SK-N-SH treated with all-trans-retinoic acid at 6 μM for 48 hours (cell line): Measurements from ENCODE around the gene NUP88.

Source experiments
- ATAC-seq: fragments of 200-7000 bp; cut with Tn5 transposase; 3 replicates; pipeline ENCODE4 v1.9.1; 2020; ENCODE audit warnings: mild to moderate bottlenecking, moderate library complexity
- ARNTL ChIP-seq: fragments of 450-650 bp; formaldehyde crosslinking; IDR thresholded peaks from 2 replicates; pipeline ENCODE4 v1.5.0; 2020; ENCODE audit warnings: low read depth, mild to moderate bottlenecking, moderate library complexity, borderline replicate concordance
- BACH2 ChIP-seq: fragments of 250-450 bp; sonication (Bioruptor Pico); IDR thresholded peaks from 2 replicates; pipeline ENCODE4 v1.9.0; 2021; ENCODE audit warnings: mild to moderate bottlenecking, borderline replicate concordance
- CREB5 ChIP-seq: fragments of 250-450 bp; sonication (Bioruptor Pico); IDR thresholded peaks from 2 replicates; pipeline ENCODE4 v1.5.1; 2020; ENCODE audit warnings: low read depth, mild to moderate bottlenecking, moderate library complexity
- CSDC2 ChIP-seq: fragments of 250-450 bp; sonication (Bioruptor Pico); IDR thresholded peaks from 2 replicates; pipeline ENCODE4 v1.5.0; 2020; ENCODE audit warnings: mild to moderate bottlenecking, moderate library complexity
- CSRNP3 ChIP-seq: fragments of 250-450 bp; sonication (Bioruptor Pico); IDR thresholded peaks from 2 replicates; pipeline ENCODE4 v1.5.1; 2021; ENCODE audit warnings: mild to moderate bottlenecking, moderate library complexity
- GLIS3 ChIP-seq: fragments of 250-450 bp; sonication (Bioruptor Pico); IDR thresholded peaks from 2 replicates; pipeline ENCODE4 v1.5.0; 2020; ENCODE audit warnings: mild to moderate bottlenecking, moderate library complexity
- OSR1 ChIP-seq: fragments of 250-450 bp; sonication (Bioruptor Pico); IDR thresholded peaks from 2 replicates; pipeline ENCODE4 v1.8.0; 2022; ENCODE audit warnings: moderate library complexity, mild to moderate bottlenecking, inconsistent platforms
- PATZ1 ChIP-seq: fragments of 250-450 bp; sonication (Bioruptor Pico); IDR thresholded peaks from 2 replicates; pipeline ENCODE4 v1.8.0; 2020; ENCODE audit warnings: mild to moderate bottlenecking, moderate library complexity, borderline replicate concordance
- PPARA ChIP-seq: fragments of 250-450 bp; sonication (Bioruptor Pico); IDR thresholded peaks from 2 replicates; pipeline ENCODE4 v1.5.0; 2020; ENCODE audit warnings: mild to moderate bottlenecking, borderline replicate concordance
- SNAI2 ChIP-seq: fragments of 250-450 bp; sonication (Bioruptor Pico); IDR thresholded peaks from 2 replicates; pipeline ENCODE4 v1.5.0; 2020; ENCODE audit warnings: mild to moderate bottlenecking, moderate library complexity
- TCF4 ChIP-seq: fragments of 250-450 bp; sonication (Bioruptor Pico); IDR thresholded peaks from 2 replicates; pipeline ENCODE4 v1.8.0; 2021; ENCODE audit warnings: mild to moderate bottlenecking, moderate library complexity, borderline replicate concordance
- TOX ChIP-seq: fragments of 250-450 bp; sonication (Bioruptor Pico); IDR thresholded peaks from 2 replicates; pipeline ENCODE4 v1.8.0; 2021; ENCODE audit warnings: mild to moderate bottlenecking, moderate library complexity, borderline replicate concordance
- TSHZ2 ChIP-seq: fragments of 250-450 bp; sonication (Bioruptor Pico); IDR thresholded peaks from 2 replicates; pipeline ENCODE4 v1.5.0; 2020; ENCODE audit warnings: mild to moderate bottlenecking, moderate library complexity
- ZC3H10 ChIP-seq: fragments of 250-450 bp; sonication (Bioruptor Pico); IDR thresholded peaks from 2 replicates; pipeline ENCODE4 v1.5.1; 2021; ENCODE audit warnings: mild to moderate bottlenecking, moderate library complexity
- ZFP3 ChIP-seq: fragments of 250-450 bp; sonication (Bioruptor Pico); IDR thresholded peaks from 2 replicates; pipeline ENCODE4 v1.5.0; 2020; ENCODE audit warnings: mild to moderate bottlenecking, moderate library complexity
- ZNF565 ChIP-seq: fragments of 450-650 bp; formaldehyde crosslinking; conservative IDR thresholded peaks from 2 replicates; pipeline ENCODE4 v1.5.0; 2020; ENCODE audit warnings: low read depth, mild to moderate bottlenecking, moderate library complexity
- ZNF70 ChIP-seq: fragments of 450-650 bp; formaldehyde crosslinking; IDR thresholded peaks from 2 replicates; pipeline ENCODE4 v1.5.0; 2020; ENCODE audit warnings: mild to moderate bottlenecking, moderate library complexity
- TF ChIP-seq, protein P1 (sequence below): fragments of 250-450 bp; sonication (Bioruptor Pico); IDR thresholded peaks from 2 replicates; pipeline ENCODE4 v1.8.0; 2021; ENCODE audit warnings: low read depth, mild to moderate bottlenecking, moderate library complexity, borderline replicate concordance

Gene NUP88

DNA sequence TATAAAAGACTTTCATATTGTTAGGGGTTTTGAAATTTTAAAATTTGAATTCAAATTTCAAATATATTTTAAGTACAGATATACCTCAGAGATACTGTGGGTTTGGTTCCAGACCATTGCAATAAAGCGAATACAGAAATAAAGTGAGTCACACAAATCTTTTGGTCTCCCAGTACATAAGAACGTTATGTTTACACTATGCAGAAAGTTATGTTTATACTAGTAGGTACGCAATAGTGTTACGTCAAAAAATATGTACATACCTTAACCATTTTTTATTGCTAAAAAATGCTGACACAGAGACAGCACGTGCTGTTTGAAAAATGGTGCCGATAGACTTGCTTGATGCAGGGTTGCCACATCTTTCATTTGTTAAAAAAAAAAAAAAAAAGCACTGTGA is 19.7 kb downstream of the NUP88 start:
- ATAC-seq: no peak
- no peak for TF ChIP-seq SNAI2 (CRISPR knock-in tag)
- TF ChIP-seq CREB5 (CRISPR knock-in tag): no peak
- TF ChIP-seq TSHZ2 (CRISPR knock-in tag): no peak
- TF ChIP-seq ARNTL (CRISPR knock-in tag): no peak
- no peak for TF ChIP-seq PPARA (CRISPR knock-in tag)
- no peak for TF ChIP-seq GLIS3 (CRISPR knock-in tag)
- no peak for TF ChIP-seq TCF4 (CRISPR knock-in tag)
- no peak for TF ChIP-seq ZNF565
- no peak for TF ChIP-seq CSRNP3 (CRISPR knock-in tag)
- no peak for TF ChIP-seq BACH2 (CRISPR knock-in tag)
- TF ChIP-seq ZC3H10: no peak
- TF ChIP-seq ZFP3 (CRISPR knock-in tag): no peak

- ATAC-seq: no peak
- no peak for TF ChIP-seq SNAI2 (CRISPR knock-in tag)
- TF ChIP-seq CSRNP3 (CRISPR knock-in tag): no peak
- TF ChIP-seq CREB5 (CRISPR knock-in tag): no peak
- no peak for TF ChIP-seq ZNF565
- TF ChIP-seq, protein P1, sequence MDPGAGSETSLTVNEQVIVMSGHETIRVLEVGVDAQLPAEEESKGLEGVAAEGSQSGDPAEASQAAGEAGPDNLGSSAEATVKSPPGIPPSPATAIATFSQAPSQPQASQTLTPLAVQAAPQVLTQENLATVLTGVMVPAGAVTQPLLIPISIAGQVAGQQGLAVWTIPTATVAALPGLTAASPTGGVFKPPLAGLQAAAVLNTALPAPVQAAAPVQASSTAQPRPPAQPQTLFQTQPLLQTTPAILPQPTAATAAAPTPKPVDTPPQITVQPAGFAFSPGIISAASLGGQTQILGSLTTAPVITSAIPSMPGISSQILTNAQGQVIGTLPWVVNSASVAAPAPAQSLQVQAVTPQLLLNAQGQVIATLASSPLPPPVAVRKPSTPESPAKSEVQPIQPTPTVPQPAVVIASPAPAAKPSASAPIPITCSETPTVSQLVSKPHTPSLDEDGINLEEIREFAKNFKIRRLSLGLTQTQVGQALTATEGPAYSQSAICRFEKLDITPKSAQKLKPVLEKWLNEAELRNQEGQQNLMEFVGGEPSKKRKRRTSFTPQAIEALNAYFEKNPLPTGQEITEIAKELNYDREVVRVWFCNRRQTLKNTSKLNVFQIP: no peak
- no peak for TF ChIP-seq TCF4 (CRISPR knock-in tag)
- TF ChIP-seq BACH2 (CRISPR knock-in tag): no peak
- no peak for TF ChIP-seq ZNF70 (CRISPR knock-in tag)
- no peak for TF ChIP-seq PATZ1 (CRISPR knock-in tag)
- TF ChIP-seq TOX (CRISPR knock-in tag): no peak
- no peak for TF ChIP-seq TSHZ2 (CRISPR knock-in tag)
- TF ChIP-seq GLIS3 (CRISPR knock-in tag): no peak
- TF ChIP-seq ZC3H10: no peak
- TF ChIP-seq CSDC2 (CRISPR knock-in tag): no peak
- TF ChIP-seq OSR1 (CRISPR knock-in tag): no peak
Measured at GRCh38 chr17:5396612-5397011, 22.9 kb downstream of the NUP88 start.
